K562 (cell line): ENCODE measurements around the gene TFEC. TPM values are rescaled to one million over a fixed set of nuclear protein-coding genes. Genes with fewer than 3 reads are reported as not detected.

Experiments
- CHD7 ChIP-seq: fragments of 200-600 bp; sonication (generic); IDR thresholded peaks from one replicate; pipeline ENCODE4 v1.6.1; 2012; ENCODE audit warnings: mild to moderate bottlenecking, low read depth, low read length, inconsistent platforms
- ETV6 ChIP-seq, 3 experiments: fragments of 150-350 bp in 1 of 3; sonication (generic) in 1 of 3; formaldehyde crosslinking in 1 of 3; IDR thresholded peaks; 2 replicates each; pipeline versions ENCODE4 v1.6.1 to v1.8.0; 2014 to 2022; ENCODE audit warnings: borderline replicate concordance in 2 of 3, low read depth in 2 of 3, antibody characterized with exemption in 1 of 3, low read length in 1 of 3, mild to moderate bottlenecking in 1 of 3, missing genetic modification reagents in 1 of 3
- GTF2F1 ChIP-seq: IDR thresholded peaks from 2 replicates; pipeline ENCODE4 v1.6.1; 2011; ENCODE audit warnings: low read depth, low read length, improper control_type of control experiment
- POLR2G ChIP-seq: fragments of 200-400 bp; formaldehyde crosslinking; IDR thresholded peaks from 2 replicates; pipeline ENCODE4 v1.6.1; 2017; ENCODE audit warnings: low read depth, mild to moderate bottlenecking, antibody characterized with exemption, low read length, moderate library complexity
- PREB ChIP-seq: sonication (generic); formaldehyde crosslinking; IDR thresholded peaks from 2 replicates; pipeline ENCODE4 v1.8.1; 2023; ENCODE audit warnings: mild to moderate bottlenecking, missing genetic modification reagents
- polyA plus RNA-seq, 8 experiments: library from polyadenylated mRNA; depleted of rRNA in 4 of 8; stranded (reverse) in 5 of 8; unstranded in 3 of 8; fragments of >200 nt; fragmentation: Nextera tagmentation in 2 of 8; fragmentation: Illumina TruSeq in 1 of 8; extraction: Ambion mirVana in 2 of 8; extraction: Trizol in 1 of 8; gene quantifications; 2 replicates each; pipeline versions ENCODE4 v1.2.1 to v1.2.3, GENCODE V29; 2011 to 2014; ENCODE audit warnings: inconsistent platforms in 1 of 8, missing spikeins in 1 of 8
- total RNA-seq, 7 experiments: library from RNA; depleted of rRNA in 6 of 7; stranded (reverse); fragments of >200 nt in 6 of 7; fragmentation: Illumina TruSeq in 2 of 7; extraction: Trizol in 2 of 7; gene quantifications; 2 replicates each; pipeline versions ENCODE4 v1.2.1 to v1.2.3, GENCODE V29; 2011 to 2021; ENCODE audit warnings: low replicate concordance in 1 of 7

The TFEC gene
- total and polyA plus RNA-seq, 9 of the 15 experiments (the other 6 are each of a cell fraction or from before 2014, with no cell fraction given), result 0.01 TPM; not detected in 8

- no peak for TF ChIP-seq CHD7
- TF ChIP-seq PREB (CRISPR knock-in tag), result no peak
- no peak for TF ChIP-seq ETV6 (IDR thresholded peaks at IDR 0.05; ENCODE audit: borderline replicate concordance in 1 of 2, low read depth in 2 of 2, low read length in 1 of 2)
- TF ChIP-seq ETV6 (CRISPR knock-in tag; IDR thresholded peaks at IDR 0.05; ENCODE audit: borderline replicate concordance), result no peak
- no peak for TF ChIP-seq GTF2F1
- TF ChIP-seq POLR2G, result no peak
- TF ChIP-seq, all 486 proteins: peak for 0
Measured at GRCh38 chr7:115973406-115973805, 57.2 kb downstream of the TFEC start (continued).
